Spleen (tissue), 7 donors: Measurements from ENCODE around the gene ADM.

Source experiments
- CTCF ChIP-seq, 11 experiments: fragments of 200-600 bp in 7 of 11; fragments of 450-650 bp in 4 of 11; sonication (generic) in 4 of 11; IDR thresholded peaks in 8 of 11; conservative IDR thresholded peaks in 3 of 11; 1 replicate in 7 of 11; 2 replicates in 4 of 11; pipeline versions ENCODE4 v1.4.0 to v1.8.0; 2016 to 2021; ENCODE audit warnings: antibody characterized with exemption in 11 of 11, inconsistent platforms in 4 of 11, mild to moderate bottlenecking in 1 of 11
- POLR2A ChIP-seq, 3 donors: fragments of 450-650 bp; IDR thresholded peaks; one replicate each; pipeline ENCODE4 v1.5.1; 2017; ENCODE audit warnings: antibody characterized with exemption in 3 of 3, mild to moderate bottlenecking in 1 of 3
- donor health status: DM: no; HTN: no; CAD: no; lungs with moderate emphysema.
- donor health status: DM: no; HTN: no; CAD: no.
- donor health status: DM: no; HTN: no; CAD: no.

DNA sequence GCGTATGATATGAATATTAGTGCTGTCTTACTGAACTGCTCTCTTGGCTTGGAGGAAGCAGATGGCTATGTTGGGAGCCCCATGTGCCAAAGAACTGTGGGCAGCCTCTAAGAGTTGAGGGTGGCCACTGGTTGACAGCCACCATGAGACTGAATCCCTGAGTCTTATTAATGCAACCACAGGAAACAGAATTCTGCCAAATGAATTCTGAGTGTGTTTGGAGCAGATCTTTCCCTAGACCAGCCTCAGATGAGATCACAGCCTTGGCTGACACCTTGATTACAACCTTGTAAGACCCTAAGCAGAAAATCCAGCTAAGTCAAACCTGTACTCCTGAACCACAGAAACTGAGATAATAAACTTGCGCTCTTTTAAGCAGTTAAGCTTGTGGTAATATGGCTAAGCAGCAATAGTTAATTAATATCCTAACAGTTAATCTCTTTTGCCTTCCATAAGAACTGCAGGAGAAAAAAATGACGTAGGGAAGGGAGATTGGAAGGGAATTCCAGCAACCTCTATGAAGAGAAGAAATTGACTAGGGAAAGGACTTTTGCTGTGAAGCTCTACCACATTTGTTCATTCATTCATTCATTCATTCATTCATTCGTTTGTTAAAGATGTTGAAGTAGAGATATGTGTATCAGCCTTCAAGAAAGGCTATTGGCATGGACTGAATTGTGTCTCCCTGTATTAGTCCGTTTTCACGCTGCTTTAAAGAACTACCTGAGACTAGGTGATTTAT lies 26.8 kb downstream of the ADM start:
- no peak for TF ChIP-seq CTCF (IDR thresholded peaks at IDR 0.05 in 8 of 11, conservative IDR thresholded peaks at IDR 0.05 in 3 of 11)
- no peak for TF ChIP-seq POLR2A (IDR thresholded peaks at IDR 0.05)
